Measurements from ENCODE around the gene WBP1L.

DNA sequence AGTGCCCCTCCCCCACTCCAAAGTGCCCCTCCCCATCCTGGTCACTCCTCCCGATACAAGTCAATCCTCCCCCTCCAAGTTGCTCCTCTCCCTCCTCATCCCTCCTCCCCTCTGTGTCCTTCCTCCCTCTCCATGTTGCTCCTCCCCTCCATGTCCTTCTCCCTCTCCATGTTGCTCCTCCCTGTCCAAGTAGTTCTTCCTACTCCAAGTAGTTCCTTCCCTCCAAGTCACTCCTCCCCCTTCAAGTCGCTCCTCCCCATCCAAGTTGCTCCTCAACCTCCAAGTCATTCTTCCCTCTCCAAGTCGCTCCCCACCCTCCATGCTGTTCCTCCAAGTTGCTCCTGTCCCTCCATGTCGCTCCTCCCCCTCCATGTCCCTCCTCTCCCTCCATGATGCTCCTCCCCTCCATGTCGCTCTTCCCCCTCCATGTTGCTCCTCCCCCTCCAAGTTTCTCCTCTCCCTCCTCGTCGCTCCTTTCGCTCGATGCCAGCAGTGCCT is 8.6 kb upstream of the WBP1L start:
- TF ChIP-seq SUZ12 (IDR thresholded peaks at IDR 0.05; ENCODE audit: extremely low read depth, insufficient read depth, insufficient read length) (no peak), YY1 (IDR thresholded peaks at IDR 0.05; ENCODE audit: insufficient read depth, insufficient read length) (no peak)

Data from NT2/D1 (cell line).